ENCODE measurements around the gene SETD7.

The SETD7 gene

GRCh38 chr4:139492429-139492828 lies 63.6 kb downstream of the SETD7 start:
- H3K27me3 ChIP-seq (ENCODE audit: insufficient read depth, poor library complexity, severe bottlenecking) = no peaks in the 10 kb centered on the region
- no peaks in the 10 kb centered on the region for H3K4me1 ChIP-seq (ENCODE audit: insufficient read depth, poor library complexity, severe bottlenecking)
- DNase-seq (ENCODE audit: low spot score) (no peak), ATAC-seq (ENCODE audit: low read depth) (no peak)
- H3K36me3 ChIP-seq (ENCODE audit: low read depth) = no peaks in the 10 kb centered on the region
- no peaks in the 10 kb centered on the region for H3K9me3 ChIP-seq (ENCODE audit: severe bottlenecking)
- TF ChIP-seq CTCF (IDR thresholded peaks at IDR 0.05; ENCODE audit: poor library complexity, severe bottlenecking) = no peak
- H3K27ac ChIP-seq (ENCODE audit: poor library complexity, severe bottlenecking) = no peak overlapping the region
- H3K4me3 ChIP-seq (ENCODE audit: severe bottlenecking) = no peak overlapping the region

- no peak overlapping the region for H3K4me3 ChIP-seq (ENCODE audit: severe bottlenecking)
- no peaks in the 10 kb centered on the region for H3K27me3 ChIP-seq (ENCODE audit: insufficient read depth, poor library complexity, severe bottlenecking)
- no peaks in the 10 kb centered on the region for H3K4me1 ChIP-seq (ENCODE audit: insufficient read depth, poor library complexity, severe bottlenecking)
Measured at GRCh38 chr4:139489638-139490037, 66.4 kb downstream of the SETD7 start.

GRCh38 chr4:139488442-139488841 lies 67.6 kb downstream of the SETD7 start:
- Histone ChIP-seq H3K27ac (ENCODE audit: poor library complexity, severe bottlenecking) (no peak overlapping the region), H3K27me3 (ENCODE audit: insufficient read depth, poor library complexity, severe bottlenecking) (no peaks in the 10 kb centered on the region), H3K4me3 (ENCODE audit: severe bottlenecking) (no peak overlapping the region), H3K36me3 (ENCODE audit: low read depth) (no peaks in the 10 kb centered on the region), H3K4me1 (ENCODE audit: insufficient read depth, poor library complexity, severe bottlenecking) (no peaks in the 10 kb centered on the region), H3K9me3 (ENCODE audit: severe bottlenecking) (no peaks in the 10 kb centered on the region)
- DNase-seq (ENCODE audit: low spot score) (no peak), ATAC-seq (ENCODE audit: low read depth) (no peak)
- TF ChIP-seq CTCF (IDR thresholded peaks at IDR 0.05; ENCODE audit: poor library complexity, severe bottlenecking) = no peak

More at GRCh38 chr4:139489638-139490037, 66.4 kb downstream of the SETD7 start:
- H3K27ac ChIP-seq (ENCODE audit: poor library complexity, severe bottlenecking) = no peak overlapping the region
- TF ChIP-seq CTCF (IDR thresholded peaks at IDR 0.05; ENCODE audit: poor library complexity, severe bottlenecking) = no peak
- no peaks in the 10 kb centered on the region for H3K9me3 ChIP-seq (ENCODE audit: severe bottlenecking)
- DNase-seq (ENCODE audit: low spot score) (no peak), ATAC-seq (ENCODE audit: low read depth) (no peak)
- no peaks in the 10 kb centered on the region for H3K36me3 ChIP-seq (ENCODE audit: low read depth)

GRCh38 chr4:139484783-139485311 lies 71.2 kb downstream of the SETD7 start:
- Histone ChIP-seq H3K9me3 (ENCODE audit: severe bottlenecking) (no peaks in the 10 kb centered on the region), H3K27me3 (ENCODE audit: insufficient read depth, poor library complexity, severe bottlenecking) (no peaks in the 10 kb centered on the region), H3K4me1 (ENCODE audit: insufficient read depth, poor library complexity, severe bottlenecking) (no peaks in the 10 kb centered on the region), H3K27ac (ENCODE audit: poor library complexity, severe bottlenecking) (no peak overlapping the region), H3K36me3 (ENCODE audit: low read depth) (no peaks in the 10 kb centered on the region), H3K4me3 (ENCODE audit: severe bottlenecking) (no peak overlapping the region)
- TF ChIP-seq CTCF (IDR thresholded peaks at IDR 0.05; ENCODE audit: poor library complexity, severe bottlenecking) = no peak
- DNase-seq (ENCODE audit: low spot score) (no peak), ATAC-seq (ENCODE audit: low read depth) (no peak)

- Histone ChIP-seq H3K36me3 (ENCODE audit: low read depth) (no peaks in the 10 kb centered on the region), H3K9me3 (ENCODE audit: severe bottlenecking) (no peaks in the 10 kb centered on the region), H3K4me3 (ENCODE audit: severe bottlenecking) (no peak overlapping the region), H3K27ac (ENCODE audit: poor library complexity, severe bottlenecking) (no peak overlapping the region), H3K4me1 (ENCODE audit: insufficient read depth, poor library complexity, severe bottlenecking) (no peaks in the 10 kb centered on the region), H3K27me3 (ENCODE audit: insufficient read depth, poor library complexity, severe bottlenecking) (no peaks in the 10 kb centered on the region)
- TF ChIP-seq CTCF (IDR thresholded peaks at IDR 0.05; ENCODE audit: poor library complexity, severe bottlenecking) = no peak
- DNase-seq (ENCODE audit: low spot score) (no peak), ATAC-seq (ENCODE audit: low read depth) (no peak)
Measured at GRCh38 chr4:139483000-139483399, 73.0 kb downstream of the SETD7 start.

Data from RWPE2 (cell line).